GM12892 (cell line): Measurements from ENCODE around the gene NR3C1.

Experiments
- POLR2A ChIP-seq: IDR thresholded peaks from 2 replicates; pipeline ENCODE4 v1.6.1; 2011; ENCODE audit warnings: low read depth, low read length, control low read depth
- POLR2AphosphoS5 ChIP-seq: IDR thresholded peaks from 2 replicates; pipeline ENCODE4 v1.6.1; 2011; ENCODE audit warnings: low read depth, low read length, control low read depth
- TAF1 ChIP-seq: IDR thresholded peaks from 2 replicates; pipeline ENCODE4 v1.6.1; 2011; ENCODE audit warnings: low read depth, mild to moderate bottlenecking, control low read depth, low read length, borderline replicate concordance

DNA sequence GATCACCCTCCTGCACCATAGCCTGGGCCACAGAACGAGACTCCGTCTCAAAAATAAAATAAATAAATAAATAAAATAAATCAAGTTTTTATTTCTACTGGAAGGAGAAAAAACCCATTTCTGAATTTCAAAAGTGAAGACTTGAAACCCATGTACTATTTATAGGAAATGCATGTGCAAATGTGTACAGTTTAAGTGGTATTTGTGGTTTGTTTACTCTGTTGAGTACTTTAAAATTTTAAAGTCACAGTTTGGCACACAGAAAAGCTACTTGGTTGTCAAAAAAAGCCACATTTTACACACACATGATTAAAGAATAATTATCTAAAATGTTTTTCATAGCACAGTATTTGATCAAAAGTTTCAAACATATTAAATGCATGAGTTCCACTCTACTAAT lies 43.6 kb downstream of the NR3C1 start:
- TF ChIP-seq POLR2AphosphoS5 (no peak), POLR2A (no peak), TAF1 (no peak)
